ENCODE results near the gene STRBP.

The STRBP gene

DNA sequence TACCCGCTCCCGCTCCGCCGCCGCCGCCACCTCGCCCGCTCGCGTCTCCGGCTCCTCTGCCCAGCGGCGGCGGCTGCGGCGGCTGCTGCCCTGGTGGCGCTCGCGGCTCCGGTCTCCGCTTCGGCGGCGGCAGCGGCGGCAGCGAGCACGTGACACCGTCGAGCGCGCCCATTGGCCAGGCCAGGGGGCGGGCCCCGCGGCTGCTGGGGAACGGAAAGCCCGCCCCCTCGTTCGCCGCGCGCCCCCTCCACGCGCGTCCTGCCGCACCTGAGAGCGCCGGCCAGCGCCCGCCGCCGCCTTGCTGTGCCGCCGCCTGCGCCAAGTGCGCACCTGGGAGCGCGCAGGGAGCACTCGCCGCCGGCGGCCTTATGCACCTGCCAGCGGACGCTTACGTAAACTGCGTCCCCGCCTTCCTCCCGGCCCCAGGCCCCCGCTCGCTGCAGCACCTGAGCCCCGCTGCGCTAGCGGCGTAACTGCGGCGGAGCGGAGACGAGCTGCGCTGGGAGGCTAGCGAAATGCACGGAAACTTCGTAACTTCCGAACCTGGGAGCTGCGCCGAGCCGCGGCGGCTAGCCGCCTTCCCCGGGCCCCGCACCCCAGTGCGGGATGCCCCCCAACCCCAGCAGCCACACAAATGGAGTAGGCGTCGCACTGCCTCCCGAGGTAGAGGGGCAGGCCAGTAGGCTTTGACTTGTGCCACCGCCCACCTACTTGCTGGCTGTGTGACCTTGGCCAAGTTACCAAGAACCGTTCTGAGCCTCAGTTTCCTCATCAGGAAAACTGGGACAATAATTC, at the start of gene STRBP:
STRBP (minus strand) TSS at position 122 of the 795 bp plus-strand sequence. CDS start 84,452 bp downstream, outside the sequence.
- H3K27ac ChIP-seq, result peak within 1 kb of the TSS; percentile 74
- TF ChIP-seq, protein P1, sequence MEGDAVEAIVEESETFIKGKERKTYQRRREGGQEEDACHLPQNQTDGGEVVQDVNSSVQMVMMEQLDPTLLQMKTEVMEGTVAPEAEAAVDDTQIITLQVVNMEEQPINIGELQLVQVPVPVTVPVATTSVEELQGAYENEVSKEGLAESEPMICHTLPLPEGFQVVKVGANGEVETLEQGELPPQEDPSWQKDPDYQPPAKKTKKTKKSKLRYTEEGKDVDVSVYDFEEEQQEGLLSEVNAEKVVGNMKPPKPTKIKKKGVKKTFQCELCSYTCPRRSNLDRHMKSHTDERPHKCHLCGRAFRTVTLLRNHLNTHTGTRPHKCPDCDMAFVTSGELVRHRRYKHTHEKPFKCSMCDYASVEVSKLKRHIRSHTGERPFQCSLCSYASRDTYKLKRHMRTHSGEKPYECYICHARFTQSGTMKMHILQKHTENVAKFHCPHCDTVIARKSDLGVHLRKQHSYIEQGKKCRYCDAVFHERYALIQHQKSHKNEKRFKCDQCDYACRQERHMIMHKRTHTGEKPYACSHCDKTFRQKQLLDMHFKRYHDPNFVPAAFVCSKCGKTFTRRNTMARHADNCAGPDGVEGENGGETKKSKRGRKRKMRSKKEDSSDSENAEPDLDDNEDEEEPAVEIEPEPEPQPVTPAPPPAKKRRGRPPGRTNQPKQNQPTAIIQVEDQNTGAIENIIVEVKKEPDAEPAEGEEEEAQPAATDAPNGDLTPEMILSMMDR (conservative IDR thresholded peaks at IDR 0.05), result peak; percentile 41
- no peak for TF ChIP-seq ZFX (IDR thresholded peaks at IDR 0.05)

DNA sequence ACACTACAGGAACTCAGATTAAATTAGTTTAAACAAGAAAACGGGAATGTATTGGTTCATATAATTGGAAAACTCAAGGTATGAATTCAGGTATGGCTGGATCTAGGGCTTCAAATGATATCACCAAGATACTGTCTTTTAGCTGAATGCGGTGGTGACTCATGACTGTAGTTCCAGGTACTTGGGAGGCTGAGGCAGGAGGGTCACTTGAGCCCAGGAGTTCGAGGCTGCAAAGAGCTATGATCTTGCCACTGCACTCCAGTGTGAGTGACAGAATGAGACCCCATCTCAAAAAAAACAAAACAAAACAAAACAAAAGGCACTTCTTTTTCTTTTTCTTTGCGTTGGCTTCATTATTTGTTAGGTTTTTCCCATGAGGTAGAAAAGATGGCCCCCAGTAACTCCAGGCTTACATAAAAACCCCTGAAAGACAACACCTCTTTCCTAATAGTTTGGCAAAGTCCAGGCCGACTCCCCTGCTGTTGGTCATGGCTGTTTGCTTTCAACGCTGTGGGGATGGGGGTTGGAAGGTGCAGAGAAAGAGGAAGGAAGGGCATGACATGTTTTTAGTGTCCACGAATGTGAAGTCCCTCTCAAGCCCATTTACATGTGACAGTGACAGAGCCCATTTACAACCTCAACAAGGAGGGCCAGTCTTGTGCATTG, 47.8 kb upstream of the STRBP start:
- no peak overlapping the region for H3K27ac ChIP-seq
- TF ChIP-seq, protein P1 (conservative IDR thresholded peaks at IDR 0.05), result no peak
- no peak for TF ChIP-seq ZFX (IDR thresholded peaks at IDR 0.05)

DNA sequence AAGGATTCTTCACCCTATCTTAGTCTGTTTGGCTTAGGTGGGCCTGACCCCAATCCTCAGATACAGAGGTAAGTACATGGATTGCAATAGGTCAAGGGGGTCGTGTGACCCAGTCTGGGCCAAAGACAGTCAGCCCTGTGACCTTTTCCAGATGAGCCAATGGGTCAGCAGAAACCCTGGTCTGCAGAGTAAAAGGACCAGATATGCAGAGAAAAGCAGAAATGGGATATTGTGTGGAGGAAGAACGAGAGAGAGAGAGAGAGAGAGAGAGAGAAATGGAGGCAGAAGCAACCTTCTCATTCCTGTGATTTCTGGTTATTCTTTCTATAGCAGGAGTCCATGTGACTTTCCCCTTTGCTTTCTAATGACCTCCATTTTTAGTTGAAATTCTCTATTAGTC, 47.2 kb upstream of the STRBP start:
- TF ChIP-seq ZFX (IDR thresholded peaks at IDR 0.05), result no peak
- TF ChIP-seq, protein P1 (conservative IDR thresholded peaks at IDR 0.05), result no peak
- no peak overlapping the region for H3K27ac ChIP-seq

DNA sequence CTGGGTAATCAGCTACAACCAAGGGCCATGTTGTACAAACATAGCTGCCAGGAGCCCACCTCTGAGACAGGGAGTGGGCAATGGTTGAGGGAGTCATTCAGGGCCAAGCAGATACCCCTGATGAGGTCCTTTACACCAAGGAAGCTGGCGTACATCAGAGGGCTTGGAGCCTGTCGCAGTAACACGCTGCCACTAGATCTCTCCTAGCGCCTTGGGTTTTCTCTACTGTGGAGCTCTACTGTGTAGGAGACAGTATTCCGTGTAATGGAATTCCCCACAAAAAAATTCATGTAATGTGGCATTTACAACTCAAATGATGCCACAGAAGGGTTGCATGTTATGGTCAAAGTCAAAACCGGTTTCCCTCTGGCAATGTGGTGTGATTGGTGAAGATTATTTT, 46.2 kb upstream of the STRBP start:
- TF ChIP-seq, protein P1 (conservative IDR thresholded peaks at IDR 0.05), result no peak
- TF ChIP-seq ZFX (IDR thresholded peaks at IDR 0.05), result no peak
- no peak overlapping the region for H3K27ac ChIP-seq

DNA sequence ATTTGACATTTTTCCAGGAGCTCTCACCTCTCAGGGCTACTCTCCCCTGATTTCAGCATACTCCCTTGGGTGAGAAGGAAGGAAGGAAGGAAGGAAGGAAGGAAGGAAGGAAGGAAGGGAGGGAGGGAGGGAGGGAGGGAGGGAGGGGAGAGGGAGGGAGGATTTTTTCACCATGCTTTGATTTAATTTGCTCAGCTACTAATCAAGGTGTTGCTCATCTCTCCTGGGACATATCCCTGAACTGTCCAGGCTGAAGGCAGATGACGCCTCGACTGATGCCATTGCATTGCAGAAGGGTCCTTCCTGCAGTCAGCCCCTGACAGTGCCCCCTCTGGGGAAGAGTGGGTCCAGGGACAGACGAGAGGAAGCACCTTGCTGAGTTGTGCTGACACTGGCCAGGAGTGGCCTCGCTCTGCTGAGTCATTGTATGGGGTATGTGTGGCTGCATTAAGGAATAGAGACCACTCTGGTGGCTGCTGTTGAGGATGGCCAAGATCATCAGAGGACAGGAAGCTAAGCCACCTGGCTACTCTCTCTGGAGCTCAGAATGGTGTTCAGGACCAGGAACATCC, 44.0 kb upstream of the STRBP start:
- TF ChIP-seq, protein P1 (conservative IDR thresholded peaks at IDR 0.05), result no peak
- TF ChIP-seq ZFX (IDR thresholded peaks at IDR 0.05), result no peak
- H3K27ac ChIP-seq, result peak overlapping the region; percentile 22

DNA sequence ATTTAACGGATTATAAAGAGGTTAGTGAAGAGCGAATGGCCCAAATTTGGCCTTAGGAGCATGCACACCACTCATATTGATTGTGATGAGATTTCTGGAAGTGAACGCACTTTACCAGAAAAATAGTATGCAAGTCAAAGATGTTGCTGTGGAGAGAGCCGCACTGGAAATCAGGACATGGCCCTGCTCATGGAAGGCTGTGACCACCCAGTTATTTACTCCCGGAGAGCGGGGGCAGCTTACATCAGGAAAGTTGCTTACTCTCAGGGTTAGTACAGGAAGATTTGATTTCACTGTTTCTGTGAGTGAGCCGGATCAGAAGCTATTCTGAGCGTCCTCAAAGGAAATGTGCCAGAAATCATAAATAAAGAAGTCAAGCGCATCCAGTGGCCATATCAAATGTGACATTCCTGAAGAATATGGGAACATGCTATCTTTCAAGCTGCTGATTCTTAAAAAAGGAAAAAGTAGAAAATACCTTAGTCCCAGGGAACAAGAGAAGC, 42.9 kb upstream of the STRBP start:
- no peak for TF ChIP-seq ZFX (IDR thresholded peaks at IDR 0.05)
- TF ChIP-seq, protein P1 (conservative IDR thresholded peaks at IDR 0.05), result no peak
- peak overlapping the region; percentile 49; the same call in 1 of the 2 replicates for H3K27ac ChIP-seq
